Stimulated activated CD4-positive, alpha-beta T cell treated with anti-CD3 and anti-CD28 coated beads, Interleukin-2, amount 100 ng/mL, for 4 hours (primary cell): Measurements from ENCODE around the gene MAPK4.
A peak's percentile ranks its signal among the peaks of the same experiment; 100 is the strongest.
"Not testable (repeated sequence)": the region's sequence is repeated elsewhere in the genome, so short reads cannot be mapped to it uniquely, and the experiment has no call there.

Source experiments
- DNase-seq: peaks from one replicate; pipeline ENCODE4 v3.0.0-alpha.2; 2020; ENCODE audit warnings: low read depth

The MAPK4 gene

DNA sequence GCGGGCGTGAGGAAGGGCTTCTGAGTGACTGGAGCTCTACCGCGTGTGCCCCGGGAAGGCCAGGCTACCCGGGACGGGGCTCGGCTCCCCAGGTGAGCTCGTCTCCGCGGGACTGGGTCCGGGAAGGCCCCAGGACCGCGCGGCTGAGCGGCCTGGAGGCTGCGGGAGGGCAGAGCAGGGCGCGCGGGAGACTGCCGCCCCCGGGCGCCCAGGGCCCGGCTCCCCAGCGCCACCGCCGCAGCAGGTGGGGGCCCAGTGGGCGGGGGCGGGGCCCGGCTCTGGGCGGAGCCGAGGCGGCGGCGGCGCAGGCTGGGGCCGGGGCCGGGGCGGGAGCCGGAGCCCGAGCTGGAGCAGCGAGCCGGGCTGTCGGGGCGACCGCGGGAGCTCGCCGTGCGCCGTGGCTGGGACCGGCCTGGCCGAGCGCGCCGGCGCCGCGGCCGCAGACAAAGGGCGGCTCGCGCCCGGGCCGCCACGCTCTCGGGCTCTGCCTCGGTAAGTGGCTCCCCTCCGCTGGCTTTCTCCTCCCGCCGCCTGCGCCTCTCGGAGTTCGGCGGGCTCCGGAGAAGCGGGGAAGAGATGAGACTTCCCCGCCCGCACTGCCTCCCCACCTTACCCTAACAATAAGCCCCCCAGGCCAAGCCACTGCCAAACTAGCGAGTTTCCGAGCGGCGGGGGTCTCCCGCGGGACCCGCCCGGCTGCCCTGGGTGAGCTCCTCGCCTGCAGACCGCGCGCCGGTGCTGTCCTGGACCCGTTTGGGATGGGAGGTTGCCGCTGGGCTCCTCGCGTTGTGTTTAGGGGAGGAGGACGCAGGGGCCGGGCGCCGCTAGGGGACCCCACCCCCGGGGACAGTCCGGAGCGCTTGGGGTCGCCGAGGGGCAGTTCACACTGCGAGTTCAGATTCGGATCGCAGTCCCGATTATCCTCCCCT, at the start of gene MAPK4:
MAPK4 (plus strand) TSS at position 336 of the 929 bp plus-strand sequence. CDS start 103,872 bp downstream, outside the sequence.
- DNase-seq, result peak; percentile 8

DNA sequence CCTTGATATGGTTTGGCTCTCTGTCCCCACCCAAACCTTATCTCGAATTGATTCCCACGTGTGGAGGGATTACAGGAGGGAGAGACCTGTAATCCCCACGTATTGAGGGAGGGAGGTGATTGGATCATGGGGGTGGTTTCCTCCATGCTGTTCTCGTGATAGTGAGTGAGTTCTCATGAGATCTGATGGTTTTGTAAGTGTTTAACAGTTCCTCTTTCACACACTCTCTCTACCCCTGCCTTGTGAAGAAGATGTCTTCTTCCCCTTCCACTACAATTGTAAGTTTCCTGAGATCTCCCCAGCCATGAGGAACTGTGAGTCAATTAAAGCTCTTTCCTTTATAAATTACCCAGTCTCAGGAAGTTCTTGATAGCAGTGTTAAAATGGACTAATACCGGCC, 42.6 kb upstream of the MAPK4 start:
- DNase-seq, result not testable (repeated sequence)

DNA sequence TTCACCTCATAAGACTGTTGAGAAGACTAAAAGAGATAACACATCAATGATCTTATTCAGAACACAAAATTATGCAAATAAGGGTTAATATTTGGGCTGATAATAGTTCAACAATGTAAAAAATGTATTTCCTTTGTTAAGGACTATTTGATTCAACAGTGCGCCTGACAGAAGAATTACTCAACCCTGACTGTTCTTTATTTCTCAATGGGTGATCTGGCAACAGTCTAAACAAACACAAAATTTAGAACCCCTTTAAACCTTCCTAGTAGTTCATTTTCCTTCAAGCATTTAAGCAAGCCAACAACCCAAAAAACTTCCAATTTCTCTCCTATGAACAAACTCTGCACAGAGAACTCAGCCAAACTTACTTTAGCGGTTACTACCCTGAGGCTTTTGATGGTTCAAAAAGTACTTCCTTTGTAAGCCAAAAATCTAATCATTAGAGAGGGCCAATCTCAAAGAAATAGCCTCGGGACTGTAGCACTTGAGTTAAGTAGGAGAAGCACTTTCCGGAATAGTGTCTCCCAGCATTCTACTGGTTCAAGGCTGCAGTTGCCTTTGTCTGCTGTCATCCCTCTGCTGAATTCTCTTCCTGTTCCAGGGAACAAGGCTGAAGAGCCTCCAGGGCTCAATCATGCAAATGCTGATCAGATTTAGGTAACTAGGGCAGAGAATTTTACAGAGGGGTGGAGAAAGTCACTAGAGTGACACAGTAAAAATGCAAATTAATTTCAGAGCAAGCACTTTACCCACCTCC, 40.9 kb upstream of the MAPK4 start:
- DNase-seq, result no peak

DNA sequence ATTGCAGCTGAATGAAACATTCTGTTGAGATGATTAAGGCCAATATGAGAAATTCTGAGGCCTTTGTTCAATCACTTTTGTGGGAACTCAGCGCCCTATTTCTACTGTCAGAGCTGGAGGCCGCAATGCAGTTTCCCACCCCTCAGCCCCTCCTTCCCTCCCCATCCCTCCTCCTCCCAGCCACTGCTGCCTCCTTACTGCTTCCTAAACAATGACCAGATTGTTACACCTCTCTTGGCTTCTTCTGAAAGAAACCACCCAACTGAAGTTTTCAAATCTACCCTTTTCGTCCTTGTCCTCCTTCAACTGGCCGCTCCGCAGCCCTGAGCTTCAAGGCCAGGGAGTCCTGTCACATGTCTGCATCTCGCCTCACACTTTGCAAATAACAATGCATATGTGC, 36.7 kb upstream of the MAPK4 start:
- no peak for DNase-seq

DNA sequence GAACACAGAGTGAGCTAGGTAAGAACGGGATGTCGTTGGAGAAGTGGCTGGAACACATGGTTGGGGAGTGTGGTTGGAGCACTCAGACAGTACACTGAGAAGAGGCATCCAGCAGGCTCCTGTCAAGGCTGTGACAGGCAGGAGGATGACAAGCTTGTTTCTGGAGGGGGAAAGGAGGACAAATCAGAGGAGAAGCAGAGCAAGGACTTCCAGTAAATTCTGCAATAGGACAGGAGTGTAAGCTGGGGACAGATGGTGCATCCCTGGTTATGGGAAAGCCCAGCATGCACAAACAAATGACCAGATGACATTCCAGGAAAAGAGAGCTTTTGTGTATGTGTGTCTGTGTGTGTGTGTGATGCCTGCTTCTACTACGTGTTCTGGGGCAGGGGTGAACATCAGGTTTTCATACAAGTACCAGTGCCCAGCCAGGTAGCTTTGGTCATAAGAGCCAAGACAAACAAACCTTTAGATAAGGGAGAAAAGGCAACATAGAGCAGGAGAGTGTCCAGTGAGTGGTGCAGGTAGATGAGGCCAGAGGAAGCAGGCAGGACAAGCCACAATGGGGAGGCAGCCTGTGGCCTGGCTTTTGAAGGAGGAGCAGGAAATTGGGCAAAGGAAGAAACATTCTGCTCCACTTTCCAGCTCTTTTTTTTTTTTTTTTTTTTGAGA, 32.1 kb upstream of the MAPK4 start:
- DNase-seq, result no peak

DNA sequence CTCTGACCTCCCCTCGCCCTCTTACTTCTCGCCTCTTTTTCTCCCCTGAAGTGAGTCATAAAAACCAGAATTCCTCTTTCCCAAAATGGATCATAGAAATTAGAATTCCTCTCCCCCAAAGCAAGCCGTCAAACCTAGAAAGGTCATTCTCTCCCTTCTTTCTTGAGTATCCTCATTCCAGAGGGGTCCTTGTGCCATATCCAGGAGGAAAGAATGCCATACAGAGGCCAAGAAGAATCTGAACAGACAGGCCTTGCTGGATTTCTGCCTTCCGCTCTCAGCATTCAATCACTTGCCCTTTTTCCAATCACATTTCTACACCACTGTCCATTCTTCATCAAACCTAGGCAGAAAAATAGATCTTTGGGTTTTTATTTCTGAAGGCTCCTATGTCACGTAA, 31.1 kb upstream of the MAPK4 start:
- DNase-seq, result no peak

DNA sequence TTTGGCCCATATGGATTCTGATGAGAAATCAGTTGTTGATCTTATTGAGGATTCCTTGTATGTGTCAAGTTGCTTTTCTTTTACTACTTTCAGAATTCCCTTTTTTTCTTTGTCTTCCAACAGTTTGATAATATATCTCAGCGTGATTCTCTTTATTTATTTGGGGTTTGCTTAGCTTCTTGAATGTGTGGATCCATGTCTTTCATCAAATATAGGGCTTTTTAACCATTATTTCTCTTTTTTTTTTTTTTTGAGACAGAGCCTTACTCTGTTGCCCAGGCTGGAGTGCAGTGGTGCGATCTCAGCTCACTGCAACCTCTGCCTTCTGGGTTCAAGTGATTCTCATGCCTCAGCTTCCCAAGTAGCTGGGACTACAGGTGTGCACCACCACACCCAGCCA, 26.1 kb upstream of the MAPK4 start:
- not testable (repeated sequence) for DNase-seq

DNA sequence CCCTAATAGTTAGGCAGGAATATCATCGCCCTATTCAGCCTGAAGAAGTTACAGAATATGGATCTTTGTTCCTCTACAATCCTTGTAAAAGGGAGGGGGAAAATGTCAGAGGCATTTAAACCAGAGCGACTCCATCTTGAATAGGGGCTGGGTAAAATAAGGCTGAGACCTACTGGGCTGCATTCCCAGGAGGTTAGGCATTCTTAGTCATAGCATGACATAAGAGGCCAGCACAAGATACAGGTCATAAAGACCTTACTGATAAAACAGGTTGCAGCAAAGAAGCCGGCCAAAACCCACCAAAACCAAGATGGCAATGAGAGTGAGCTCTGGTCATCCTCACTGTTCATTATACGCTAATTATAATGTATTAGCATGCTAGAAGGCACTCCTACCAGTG, 15.4 kb upstream of the MAPK4 start:
- not testable (repeated sequence) for DNase-seq

DNA sequence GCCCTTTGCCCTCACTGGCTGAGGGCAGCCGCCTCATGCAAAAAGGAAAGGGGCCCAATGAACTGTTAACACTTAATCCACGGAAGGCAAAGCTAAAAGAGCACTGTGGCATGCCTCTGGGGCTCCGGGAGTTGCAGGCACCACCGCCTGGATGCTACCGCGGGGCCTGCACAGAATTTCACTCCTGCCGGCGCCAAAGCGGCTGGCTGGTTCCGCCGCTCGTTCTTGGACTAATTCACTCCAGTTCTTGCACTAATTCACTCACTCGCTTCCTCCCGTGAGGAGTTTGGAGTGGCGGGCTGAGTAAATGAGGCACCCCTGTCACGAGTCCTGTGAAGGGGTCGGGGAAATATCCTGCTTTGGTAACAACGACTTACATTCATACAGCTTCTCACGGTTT, 14.0 kb upstream of the MAPK4 start:
- DNase-seq, result no peak

DNA sequence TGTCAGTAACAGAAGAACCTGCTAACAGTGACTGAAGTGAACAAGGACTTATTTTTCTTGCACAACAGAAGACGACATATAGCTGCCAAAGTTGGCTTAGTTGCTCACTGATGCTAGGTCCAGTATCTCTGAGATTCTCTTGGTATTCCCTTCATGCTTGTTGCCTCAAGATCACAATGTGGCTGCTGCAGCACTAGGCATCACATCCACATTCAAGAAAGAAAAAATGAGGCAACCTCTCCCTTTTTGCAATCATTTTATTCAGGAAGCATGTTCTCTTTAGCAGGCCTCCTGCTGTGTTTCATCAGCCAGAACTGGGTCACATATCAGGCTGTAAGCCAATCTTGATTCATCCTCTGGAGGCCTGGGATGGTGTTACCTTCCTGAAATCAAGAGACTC, 11.7 kb upstream of the MAPK4 start:
- no peak for DNase-seq

DNA sequence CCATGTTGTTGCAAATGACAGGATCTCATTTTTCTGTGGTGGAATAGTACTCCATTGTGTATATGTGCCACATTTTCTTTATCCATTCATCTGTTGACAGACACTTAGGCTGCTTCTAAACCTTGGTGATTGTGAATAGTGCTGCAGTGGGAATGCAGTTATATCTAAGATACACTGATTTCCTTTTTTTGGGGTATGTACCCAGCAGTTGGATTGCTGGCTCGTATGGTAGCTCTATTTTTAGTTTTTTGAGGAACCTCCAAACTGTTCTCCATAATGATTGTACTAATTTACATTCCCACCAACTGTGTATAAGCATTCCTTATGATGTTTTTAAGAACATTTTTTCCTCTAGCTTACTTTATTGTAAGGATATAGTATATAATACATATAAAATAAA, 8.2 kb upstream of the MAPK4 start:
- not testable (repeated sequence) for DNase-seq

DNA sequence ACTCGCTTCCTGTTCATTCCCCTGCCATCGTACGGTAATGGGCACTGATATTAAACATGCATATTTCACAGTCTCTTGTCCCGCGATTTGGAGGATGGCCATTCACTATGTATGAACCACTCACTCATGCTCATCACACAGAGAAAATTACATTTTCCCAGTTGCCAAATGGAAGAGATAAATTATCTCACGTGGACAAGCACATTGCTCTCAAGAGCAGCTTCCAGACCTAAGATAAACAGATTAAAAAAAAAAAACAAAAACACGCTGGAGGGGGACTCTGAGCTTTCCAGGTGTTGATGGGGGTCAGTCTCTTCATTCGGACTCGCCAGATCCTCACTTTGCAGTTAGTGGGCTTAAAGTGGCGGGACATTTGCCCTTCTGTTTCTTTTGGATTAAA, 1.7 kb upstream of the MAPK4 start:
- DNase-seq, result no peak

DNA sequence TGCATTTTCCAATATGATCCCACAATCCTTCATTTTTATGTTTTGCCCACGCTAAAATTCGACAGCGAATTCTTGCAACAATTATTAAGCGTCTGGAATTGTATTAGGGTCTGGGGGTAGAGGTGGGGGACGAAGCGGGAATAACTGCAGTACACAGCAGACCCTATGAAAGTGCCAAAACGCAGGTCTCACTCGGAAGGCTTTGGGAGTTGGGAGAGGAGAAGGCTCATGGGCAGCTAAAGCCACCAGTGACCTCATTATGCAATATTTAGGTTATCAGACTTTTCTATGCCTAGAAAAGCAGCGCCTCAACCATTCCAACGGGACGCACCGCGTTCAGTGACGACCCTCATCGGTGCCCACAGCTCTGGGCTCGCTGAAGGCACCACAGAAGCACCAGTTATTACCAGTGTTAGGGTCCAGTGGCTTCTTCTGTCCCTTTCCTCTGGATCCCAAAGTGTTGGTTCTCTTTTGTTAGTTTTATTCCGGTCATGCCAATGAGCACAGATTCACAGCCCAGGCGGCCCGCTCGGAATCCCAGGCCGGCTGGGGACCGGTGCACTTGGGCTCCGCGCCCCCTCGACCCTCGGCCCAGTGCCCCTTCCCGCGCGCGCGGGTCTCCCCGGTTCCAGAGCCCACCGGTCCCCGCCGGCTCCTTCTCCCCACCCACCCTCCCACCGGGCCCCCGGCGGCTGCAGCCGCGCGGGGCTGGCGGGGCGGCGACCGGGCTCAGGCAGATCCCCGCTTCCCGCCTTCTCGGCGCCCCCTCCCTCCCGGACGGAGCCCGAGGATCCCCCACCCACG, 737 bp upstream of the MAPK4 start:
- DNase-seq, result no peak

DNA sequence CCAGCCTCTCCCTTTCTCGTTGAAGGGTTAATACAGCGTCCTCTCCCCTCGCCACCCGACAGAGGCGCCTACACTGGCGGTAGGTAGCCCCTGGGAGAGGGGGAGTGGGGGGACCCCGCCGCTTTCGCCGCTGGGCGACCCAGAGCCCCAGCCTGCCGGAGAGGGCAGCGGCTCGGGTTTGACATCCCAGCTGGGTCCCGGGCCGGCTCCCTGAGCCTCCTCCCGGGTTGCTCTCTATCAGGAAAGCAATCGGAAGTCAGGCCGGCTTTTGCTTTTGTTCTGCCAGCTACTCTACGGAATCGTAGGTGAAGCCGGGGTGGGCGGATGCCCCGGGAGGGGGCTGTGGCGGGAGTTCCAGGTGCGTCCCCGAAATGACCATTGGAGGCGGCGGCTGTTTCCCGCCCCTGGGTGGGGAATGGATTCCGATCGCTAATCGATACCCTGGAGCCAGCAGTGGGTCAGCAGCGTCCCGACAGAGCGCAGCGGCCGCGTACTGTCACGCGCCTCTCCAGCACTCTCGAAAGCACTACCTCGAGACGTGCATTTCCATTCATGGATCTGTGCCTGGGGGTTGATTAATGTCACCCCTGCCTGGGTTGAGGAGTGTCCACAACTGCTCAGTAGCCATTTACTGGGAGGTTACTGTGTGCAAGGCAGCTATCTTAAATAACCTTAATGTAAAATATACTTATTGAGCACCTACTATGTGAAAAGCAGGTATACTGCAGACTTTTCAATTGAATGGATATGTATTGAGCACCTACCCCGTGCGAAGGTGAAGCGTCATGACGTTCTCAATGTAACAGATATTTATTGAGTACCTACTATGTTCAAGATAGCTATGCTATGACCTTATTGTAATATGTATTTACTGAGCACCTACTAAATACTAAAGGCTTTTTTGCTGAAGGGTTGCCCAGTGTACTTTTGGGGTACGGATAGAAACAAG, 1.1 kb downstream of the MAPK4 start:
- no peak for DNase-seq

DNA sequence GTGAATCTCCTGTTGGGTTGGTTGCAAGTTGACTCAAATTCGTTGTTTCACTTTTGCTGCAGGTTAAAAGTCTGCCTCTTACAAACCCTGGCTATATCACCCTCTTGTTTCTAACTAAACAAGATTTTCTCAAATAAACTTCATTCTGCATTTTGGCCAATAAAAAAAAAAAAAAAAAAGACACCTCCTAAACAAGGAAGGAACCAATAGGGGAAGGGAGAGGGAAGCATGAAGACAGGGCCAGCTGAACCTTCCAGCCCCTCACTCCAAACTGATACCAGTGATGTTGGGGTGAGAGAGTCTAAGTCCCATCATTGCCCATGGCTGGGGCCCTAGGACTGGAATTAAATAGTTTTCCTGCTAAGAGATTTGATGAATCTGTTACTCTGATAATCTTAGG, 2.4 kb downstream of the MAPK4 start:
- not testable (repeated sequence) for DNase-seq

DNA sequence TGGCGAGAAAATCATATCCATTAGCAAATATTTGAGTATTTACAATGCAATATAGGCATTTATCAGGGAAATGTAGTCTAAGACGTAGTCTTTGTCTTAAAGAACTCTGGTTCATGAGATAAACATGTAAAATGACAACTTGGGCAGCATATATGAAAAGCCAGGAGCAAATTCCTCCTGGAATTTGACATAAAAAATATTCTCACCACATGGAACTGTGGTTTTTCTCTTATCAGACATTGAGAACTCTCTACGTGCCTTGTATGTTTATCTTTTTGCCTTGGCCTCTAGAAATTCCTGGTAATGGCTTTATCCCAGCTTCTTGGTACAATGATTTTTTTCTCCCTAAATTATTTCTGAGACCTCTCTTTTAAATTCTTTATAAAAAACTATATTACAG, 2.8 kb downstream of the MAPK4 start:
- no peak for DNase-seq

DNA sequence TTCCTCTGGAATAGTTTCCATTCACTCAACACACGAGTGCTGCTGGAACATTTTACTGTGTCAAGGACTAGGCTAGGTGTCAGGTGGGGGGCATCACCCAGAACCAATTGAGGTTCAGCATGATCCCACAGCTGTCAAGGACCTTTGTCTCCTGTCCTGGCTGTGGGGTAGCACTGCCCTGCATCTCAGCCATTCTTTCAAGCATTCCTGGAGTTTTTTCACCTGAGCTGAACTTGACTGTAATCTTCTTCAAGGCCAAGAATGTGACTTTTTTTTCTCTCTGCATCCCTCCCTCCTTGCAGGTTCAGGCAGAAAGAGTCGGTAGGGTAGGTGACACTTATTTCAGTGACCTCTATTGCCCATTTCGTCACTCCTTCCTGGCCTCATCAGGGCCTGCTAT, 3.5 kb downstream of the MAPK4 start:
- no peak for DNase-seq

DNA sequence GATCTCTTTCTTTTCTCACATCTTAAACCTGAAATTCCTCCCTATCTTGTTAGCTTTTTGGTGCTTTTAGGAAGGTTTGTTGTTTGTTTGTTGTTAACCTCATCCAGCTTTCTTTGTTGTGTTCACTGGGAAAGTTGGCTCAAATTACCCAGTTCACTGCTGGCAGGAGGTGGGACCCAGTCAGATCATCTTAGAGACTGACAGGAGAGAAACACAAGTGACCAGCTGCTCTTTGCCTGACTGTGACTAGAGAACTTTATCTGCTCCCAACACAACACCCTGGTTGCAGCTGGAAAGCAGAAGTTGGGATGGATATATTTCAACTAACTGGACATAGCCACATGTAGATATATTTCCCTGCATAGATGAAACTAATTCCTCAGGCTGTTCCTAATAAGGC, 10.0 kb downstream of the MAPK4 start:
- no peak for DNase-seq

DNA sequence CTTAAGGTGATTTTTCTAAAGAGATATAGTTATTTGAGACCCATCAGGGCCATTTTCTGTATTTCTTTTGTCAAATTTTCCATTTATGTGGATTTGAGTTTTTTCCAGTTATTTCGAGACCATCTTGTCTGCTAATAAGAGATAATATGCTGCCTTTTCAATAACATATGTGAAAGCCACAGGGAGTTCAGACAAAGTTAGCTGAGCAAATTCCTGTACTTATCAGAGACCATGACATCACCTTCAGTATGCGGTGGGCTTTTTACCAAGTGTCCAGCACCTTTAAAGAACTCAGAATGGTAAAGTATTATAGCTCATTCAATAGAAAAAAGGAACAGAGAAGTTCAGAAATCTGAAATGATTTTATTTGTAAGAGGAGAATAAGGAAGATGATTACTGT, 11.7 kb downstream of the MAPK4 start:
- no peak for DNase-seq

DNA sequence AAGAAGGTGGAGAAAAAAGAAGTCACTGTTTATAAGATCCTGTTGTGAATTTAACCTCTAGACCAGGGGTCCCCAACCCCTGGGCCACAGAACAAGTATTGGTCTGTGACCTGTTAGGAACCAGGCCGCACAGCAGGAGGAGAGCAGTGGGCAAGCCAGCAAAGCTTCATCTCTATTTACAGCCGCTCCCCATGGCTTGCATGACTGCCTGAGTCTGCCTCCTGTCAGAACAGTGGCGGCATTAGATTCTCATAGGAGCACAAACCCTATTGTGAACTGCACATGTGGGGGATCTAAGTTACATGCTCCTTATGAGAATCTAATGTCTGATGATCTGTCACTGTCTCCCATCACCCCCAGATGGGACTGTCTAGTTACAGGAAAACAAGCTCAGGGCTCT, 13.3 kb downstream of the MAPK4 start:
- not testable (repeated sequence) for DNase-seq

DNA sequence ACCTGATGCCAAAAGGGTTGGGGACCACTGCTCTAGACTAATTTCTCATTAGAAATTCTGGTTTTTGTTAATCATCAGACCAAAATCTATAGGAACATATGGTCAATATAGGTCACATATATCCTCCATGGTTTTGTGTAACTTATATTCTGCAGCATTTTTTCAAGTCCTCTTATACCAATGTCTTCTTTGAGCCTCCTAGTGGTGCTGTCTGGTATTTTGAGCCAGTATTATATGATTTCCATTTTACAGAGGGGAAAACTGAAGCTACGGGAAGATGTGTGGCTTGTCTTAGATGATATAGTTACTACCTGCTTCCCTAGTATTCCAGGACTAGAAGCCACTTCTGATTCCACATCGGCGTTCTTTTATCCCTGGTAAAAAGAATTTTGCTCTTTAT, 13.8 kb downstream of the MAPK4 start:
- DNase-seq, result no peak
